GM18909 (cell line): ENCODE results near the gene GARRE1.

Experiments
- ATAC-seq: cut with Tn5 transposase; IDR thresholded peaks from one replicate; pipeline ENCODE4 v1.9.1; 2021; ENCODE audit warnings: mild to moderate bottlenecking; ENCODE audit not compliant: unreplicated experiment, poor library complexity

GARRE1 gene

GRCh38 chr19:34287662-34288140 lies 33.3 kb downstream of the GARRE1 start:
- ATAC-seq: no peak

- ATAC-seq: no peak
Observed at GRCh38 chr19:34288381-34288780, 34.0 kb downstream of the GARRE1 start.

- no peak for ATAC-seq
Observed at GRCh38 chr19:34291235-34291634, 36.9 kb downstream of the GARRE1 start.

- no peak for ATAC-seq
Observed at GRCh38 chr19:34295103-34295502, 40.7 kb downstream of the GARRE1 start.

- ATAC-seq: no peak
Observed at GRCh38 chr19:34298891-34299520, 44.7 kb downstream of the GARRE1 start.

- no peak for ATAC-seq
Observed at GRCh38 chr19:34299576-34299975, 45.2 kb downstream of the GARRE1 start.

- no peak for ATAC-seq
Observed at GRCh38 chr19:34300380-34300779, 46.0 kb downstream of the GARRE1 start.

GRCh38 chr19:34300962-34301361 lies 46.6 kb downstream of the GARRE1 start:
- ATAC-seq: no peak
